ENCODE data around the gene TSHZ2.

- TF ChIP-seq CTCF (IDR thresholded peaks at IDR 0.05) (no peak), POLR2AphosphoS5 (IDR thresholded peaks at IDR 0.05) (no peak), POLR2A (IDR thresholded peaks at IDR 0.05; ENCODE audit: low read depth) (no peak)
Measured at GRCh38 chr20:52962183-52962582, 10.0 kb upstream of the TSHZ2 start.

All from esophagus muscularis mucosa (tissue), 3 donors.